ENCODE measurements around the gene RAG1. TPM values are rescaled to one million over a fixed set of nuclear protein-coding genes. Genes with fewer than 3 reads are reported as not detected.

Gene RAG1
- total and polyA plus RNA-seq, 9 of the 15 experiments (the other 6 are each of a cell fraction or from before 2014, with no cell fraction given), result 0.49 to 2.5 (median 1.7) TPM

- H3K9me1 ChIP-seq (ENCODE audit: control insufficient read depth, insufficient read depth, low read length), result no peaks in the 10 kb centered on the region
- no peak for FAIRE-seq
- BruUV-seq (replicated peaks), result no TSS peak
- no peaks in the 10 kb centered on the region for H3K79me2 ChIP-seq (ENCODE audit: control insufficient read depth, insufficient read depth, low read length)
- H3K4me1 ChIP-seq (replicated peaks in 1 of 2; ENCODE audit: control insufficient read depth in 2 of 2, insufficient read depth in 2 of 2, low read length in 2 of 2), result no peaks in the 10 kb centered on the region
- TF ChIP-seq ZNF583 (CRISPR knock-in tag; IDR thresholded peaks at IDR 0.05) (no peak), MCM2 (IDR thresholded peaks at IDR 0.05; ENCODE audit: low read depth) (no peak), RBFOX2 (IDR thresholded peaks at IDR 0.05; ENCODE audit: low read depth, low read length) (no peak), ZNF518B (CRISPR knock-in tag; IDR thresholded peaks at IDR 0.05) (no peak)
- no peaks in the 10 kb centered on the region for H4K20me1 ChIP-seq (replicated peaks; ENCODE audit: control insufficient read depth, insufficient read depth, low read length)
- in situ Hi-C loops (cut with MboI), result no loop called here
- intact Hi-C loops (cut with micrococcal nuclease), result loop anchor here (10.0 kb wide), 1 partner anchor 122 kb away; no protein-coding TSS in a partner anchor
- no peaks in the 10 kb centered on the region for H3K9me3 ChIP-seq (replicated peaks; ENCODE audit: control insufficient read depth, insufficient read depth, low read depth, low read length)
- H3K4me2 ChIP-seq (ENCODE audit: insufficient read depth, low read length), result no peak overlapping the region
- no peak for DNase-seq (ENCODE audit: extremely low read depth in 1 of 4, low spot score in 3 of 4)
- no peak overlapping the region for H2AFZ ChIP-seq (ENCODE audit: low read depth, low read length)
- no peak overlapping the region for H3K27ac ChIP-seq (ENCODE audit: extremely low read depth, low read depth, low read length)
- no peaks in the 10 kb centered on the region for H3K36me3 ChIP-seq (ENCODE audit: control insufficient read depth, insufficient read depth, low read length)
- no peak overlapping the region for H3K9ac ChIP-seq (ENCODE audit: insufficient read depth in 1 of 2, low read depth in 2 of 2, low read length in 2 of 2)
- H3K4me3 ChIP-seq, result no peak overlapping the region
- CTCF ChIA-PET (ENCODE audit: low intra/inter-chr PET ratio), result no interaction called here
- POLR2A ChIA-PET, result no interaction called here
- 0% methylated on average over 1 of the region's 1 CpG for WGBS (ENCODE audit: insufficient coverage, low coverage, missing lambda C conversion rate)
- no peak for ATAC-seq
- no peaks in the 10 kb centered on the region for H3K27me3 ChIP-seq (ENCODE audit: control insufficient read depth in 2 of 2, insufficient read depth in 2 of 2, low read length in 2 of 2)
Measured at GRCh38 chr11:36627006-36627405, 59.2 kb downstream of the RAG1 start.

All from K562 (cell line).